ENCODE data around the gene GNB1. TPM values are rescaled to one million over a fixed set of nuclear protein-coding genes. Genes with fewer than 3 reads are reported as not detected.
A peak's percentile ranks its signal among the peaks of the same experiment; 100 is the strongest.

The GNB1 gene
- total and polyA plus RNA-seq, 4 donors, result 114 to 338 (median 191) TPM

- WGBS, 2 donors, result 83 to 87% methylated on average over 25 to 26 of the region's 26 CpGs
Measured at GRCh38 chr1:1926346-1926811, 35.5 kb upstream of the GNB1 start.

GRCh38 chr1:1925437-1926345 is 34.8 kb upstream of the GNB1 start:
- 88 to 89% methylated on average over 27 of the region's 27 CpGs for WGBS, 2 donors
- no peak for TF ChIP-seq CTCF (IDR thresholded peaks at IDR 0.05; ENCODE audit: control extremely low read depth, extremely low read depth)

More at GRCh38 chr1:1926346-1926811, 35.5 kb upstream of the GNB1 start:
- no peak overlapping the region for H3K27ac ChIP-seq (ENCODE audit: low read depth in 1 of 2, low read length in 1 of 2)
- no peaks in the 10 kb centered on the region for H3K9me3 ChIP-seq (ENCODE audit: control insufficient read depth in 4 of 4, insufficient read depth in 3 of 4, low read length in 3 of 4)
- H3K27me3 ChIP-seq (ENCODE audit: control insufficient read depth in 3 of 3, insufficient read depth in 3 of 3, low read length in 2 of 3), result peaks cover 0 to 4% (median 0%) of the 10 kb centered on the region in 3 donors
- no peaks in the 10 kb centered on the region for H3K36me3 ChIP-seq (ENCODE audit: control insufficient read depth in 4 of 4, insufficient read depth in 4 of 4, low read length in 4 of 4)
- no peak for DNase-seq
- ATAC-seq (ENCODE audit: insufficient read depth, low FRiP score), result no peak
- no peak overlapping the region for H3K4me3 ChIP-seq
- peaks cover 0 to 3% (median 0%) of the 10 kb centered on the region in 5 donors for H3K4me1 ChIP-seq (ENCODE audit: control insufficient read depth in 5 of 5, insufficient read depth in 5 of 5, low read length in 5 of 5)
- no peak for TF ChIP-seq CTCF (IDR thresholded peaks at IDR 0.05; ENCODE audit: control extremely low read depth, extremely low read depth)
- H3K9ac ChIP-seq (ENCODE audit: insufficient read depth in 1 of 2, low read length in 2 of 2), result no peak overlapping the region

GRCh38 chr1:1924849-1925248 is 34.0 kb upstream of the GNB1 start:
- no peaks in the 10 kb centered on the region for H3K36me3 ChIP-seq (ENCODE audit: control insufficient read depth in 4 of 4, insufficient read depth in 4 of 4, low read length in 4 of 4)
- ATAC-seq (ENCODE audit: insufficient read depth, low FRiP score) (no peak), DNase-seq (peak in 1 of 3 donors; percentile 8)
- no peak overlapping the region for H3K27ac ChIP-seq (ENCODE audit: low read depth in 1 of 2, low read length in 1 of 2)
- H3K4me1 ChIP-seq (ENCODE audit: control insufficient read depth in 5 of 5, insufficient read depth in 5 of 5, low read length in 5 of 5), result peaks cover 0 to 3% (median 0%) of the 10 kb centered on the region in 5 donors
- no peak overlapping the region for H3K9ac ChIP-seq (ENCODE audit: insufficient read depth in 1 of 2, low read length in 2 of 2)
- no peak overlapping the region for H3K4me3 ChIP-seq
- WGBS, 2 donors, result 94 to 96% methylated on average over 21 of the region's 21 CpGs
- no peak for TF ChIP-seq CTCF (IDR thresholded peaks at IDR 0.05; ENCODE audit: control extremely low read depth, extremely low read depth)
- peaks cover 0 to 4% (median 0%) of the 10 kb centered on the region in 3 donors for H3K27me3 ChIP-seq (ENCODE audit: control insufficient read depth in 3 of 3, insufficient read depth in 3 of 3, low read length in 2 of 3)
- no peaks in the 10 kb centered on the region for H3K9me3 ChIP-seq (ENCODE audit: control insufficient read depth in 4 of 4, insufficient read depth in 3 of 4, low read length in 3 of 4)

More at GRCh38 chr1:1925437-1926345, 34.8 kb upstream of the GNB1 start:
- H3K27me3 ChIP-seq (ENCODE audit: control insufficient read depth in 3 of 3, insufficient read depth in 3 of 3, low read length in 2 of 3), result peaks cover 0 to 4% (median 0%) of the 10 kb centered on the region in 3 donors
- H3K27ac ChIP-seq (ENCODE audit: low read depth in 1 of 2, low read length in 1 of 2), result no peak overlapping the region
- peaks cover 0 to 3% (median 0%) of the 10 kb centered on the region in 5 donors for H3K4me1 ChIP-seq (ENCODE audit: control insufficient read depth in 5 of 5, insufficient read depth in 5 of 5, low read length in 5 of 5)
- ATAC-seq (ENCODE audit: insufficient read depth, low FRiP score) (no peak), DNase-seq (no peak)
- H3K36me3 ChIP-seq (ENCODE audit: control insufficient read depth in 4 of 4, insufficient read depth in 4 of 4, low read length in 4 of 4), result no peaks in the 10 kb centered on the region
- no peaks in the 10 kb centered on the region for H3K9me3 ChIP-seq (ENCODE audit: control insufficient read depth in 4 of 4, insufficient read depth in 3 of 4, low read length in 3 of 4)
- H3K4me3 ChIP-seq, result no peak overlapping the region
- no peak overlapping the region for H3K9ac ChIP-seq (ENCODE audit: insufficient read depth in 1 of 2, low read length in 2 of 2)

Measured in lung (tissue), 12 donors.